ENCODE data around the gene ENKD1. TPM values are rescaled to one million over a fixed set of nuclear protein-coding genes. Genes with fewer than 3 reads are reported as not detected.

ENKD1 gene
- total RNA-seq, 1 experiment from 2014 or later, result 13.6 TPM

- DNase-seq (ENCODE audit: low read depth), result no peak
Measured at GRCh38 chr16:67663877-67664222, 2.7 kb downstream of the ENKD1 start.

- no peak for DNase-seq (ENCODE audit: low read depth)
Measured at GRCh38 chr16:67663151-67663876, 3.2 kb downstream of the ENKD1 start.

GRCh38 chr16:67662653-67663010, 3.9 kb downstream of the ENKD1 start:
- DNase-seq (ENCODE audit: low read depth), result no peak

GRCh38 chr16:67661886-67662652, 4.5 kb downstream of the ENKD1 start:
- DNase-seq (ENCODE audit: low read depth), result no peak

GRCh38 chr16:67661101-67661761, 5.3 kb downstream of the ENKD1 start:
- no peak for DNase-seq (ENCODE audit: low read depth)

GRCh38 chr16:67660564-67661028, 6.0 kb downstream of the ENKD1 start, which contains the start of gene PARD6A:
Gene PARD6A, plus strand, starts transcription at chr16:67660960. Its CDS starts 79 bp downstream, at chr16:67661039.
- peak; percentile 96 for DNase-seq (ENCODE audit: low read depth)

- DNase-seq (ENCODE audit: low read depth), result peak; percentile 87
Measured at GRCh38 chr16:67659675-67660563, 6.6 kb downstream of the ENKD1 start, which contains the start of gene ACD. Gene ACD, minus strand, starts transcription at chr16:67660260. Its CDS starts 40 bp downstream, at chr16:67660220.

GRCh38 chr16:67658849-67659674, 7.5 kb downstream of the ENKD1 start:
- DNase-seq (ENCODE audit: low read depth), result no peak

GRCh38 chr16:67657751-67658518, 8.6 kb downstream of the ENKD1 start:
- no peak for DNase-seq (ENCODE audit: low read depth)

GRCh38 chr16:67657017-67657608, 9.4 kb downstream of the ENKD1 start:
- DNase-seq (ENCODE audit: low read depth), result no peak

- DNase-seq (ENCODE audit: low read depth), result no peak
Measured at GRCh38 chr16:67656344-67657016, 10.1 kb downstream of the ENKD1 start.

GRCh38 chr16:67655363-67655762, 11.2 kb downstream of the ENKD1 start:
- DNase-seq (ENCODE audit: low read depth), result no peak

- no peak for DNase-seq (ENCODE audit: low read depth)
Measured at GRCh38 chr16:67654403-67654911, 12.1 kb downstream of the ENKD1 start.

GRCh38 chr16:67653789-67654402, 12.7 kb downstream of the ENKD1 start:
- DNase-seq (ENCODE audit: low read depth), result no peak

- no peak for DNase-seq (ENCODE audit: low read depth)
Measured at GRCh38 chr16:67653128-67653788, 13.3 kb downstream of the ENKD1 start.

- DNase-seq (ENCODE audit: low read depth), result no peak
Measured at GRCh38 chr16:67652578-67653127, 13.9 kb downstream of the ENKD1 start.

GRCh38 chr16:67651847-67652246, 14.7 kb downstream of the ENKD1 start:
- no peak for DNase-seq (ENCODE audit: low read depth)

Data from RPMI7951 (cell line).